ENCODE results near the gene OR8I2. TPM values are rescaled to one million over a fixed set of nuclear protein-coding genes. Genes with fewer than 3 reads are reported as not detected.
"Not testable (repeated sequence)": the region's sequence is repeated elsewhere in the genome, so short reads cannot be mapped to it uniquely, and the experiment has no call there.

OR8I2 gene
- polyA plus RNA-seq, result not detected

GRCh38 chr11:56093008-56093407 lies at the start of gene OR8I2:
Gene OR8I2 (plus strand): TSS chr11:56093308. CDS start chr11:56093308, 0 bp downstream.
- Histone ChIP-seq H3K27ac (ENCODE audit: low read depth in 2 of 2, low read length in 1 of 2) (no peak within 1 kb of the TSS), H3K9me3 (ENCODE audit: control insufficient read depth in 2 of 2, insufficient read depth in 1 of 2, low read depth in 1 of 2, low read length in 1 of 2) (no peaks in the 10 kb centered on the region), H3K4me1 (ENCODE audit: control insufficient read depth in 2 of 2, insufficient read depth in 2 of 2, low read length in 1 of 2) (no peaks in the 10 kb centered on the region), H3K36me3 (ENCODE audit: control insufficient read depth in 2 of 2, insufficient read depth in 2 of 2, low read length in 1 of 2) (no peaks in the 10 kb centered on the region), H3K27me3 (ENCODE audit: control insufficient read depth in 1 of 2, insufficient read depth in 2 of 2, low read length in 2 of 2) (no peaks in the 10 kb centered on the region), H3K4me3 (ENCODE audit: low read depth in 1 of 2, low read length in 2 of 2) (no peak within 1 kb of the TSS)
- 71 to 83% methylated on average over 3 of the region's 3 CpGs for WGBS, 2 donors

GRCh38 chr11:56045538-56045937 lies 47.6 kb upstream of the OR8I2 start:
- Histone ChIP-seq H3K36me3 (ENCODE audit: control insufficient read depth in 2 of 2, insufficient read depth in 2 of 2, low read length in 1 of 2) (no peaks in the 10 kb centered on the region), H3K4me3 (ENCODE audit: low read depth in 1 of 2, low read length in 2 of 2) (no peak overlapping the region), H3K9me3 (ENCODE audit: control insufficient read depth in 2 of 2, insufficient read depth in 1 of 2, low read depth in 1 of 2, low read length in 1 of 2) (peaks cover 0 to 3% of the 10 kb centered on the region in 2 donors), H3K27me3 (ENCODE audit: control insufficient read depth in 1 of 2, insufficient read depth in 2 of 2, low read length in 2 of 2) (no peaks in the 10 kb centered on the region), H3K27ac (ENCODE audit: low read depth in 2 of 2, low read length in 1 of 2) (no peak overlapping the region), H3K4me1 (ENCODE audit: control insufficient read depth in 2 of 2, insufficient read depth in 2 of 2, low read length in 1 of 2) (no peaks in the 10 kb centered on the region)
- 48 to 68% methylated on average over 1 of the region's 1 CpG for WGBS, 2 donors

GRCh38 chr11:56048480-56048879 lies 44.6 kb upstream of the OR8I2 start:
- H3K27ac ChIP-seq (ENCODE audit: low read depth in 2 of 2, low read length in 1 of 2), result no peak overlapping the region
- H3K4me1 ChIP-seq (ENCODE audit: control insufficient read depth in 2 of 2, insufficient read depth in 2 of 2, low read length in 1 of 2), result no peaks in the 10 kb centered on the region
- whole genome bisulfite sequencing, 2 donors, result 67 to 68% methylated on average over 4 of the region's 4 CpGs
- no peaks in the 10 kb centered on the region for H3K36me3 ChIP-seq (ENCODE audit: control insufficient read depth in 2 of 2, insufficient read depth in 2 of 2, low read length in 1 of 2)
- no peaks in the 10 kb centered on the region for H3K27me3 ChIP-seq (ENCODE audit: control insufficient read depth in 1 of 2, insufficient read depth in 2 of 2, low read length in 2 of 2)
- no peak overlapping the region for H3K4me3 ChIP-seq (ENCODE audit: low read depth in 1 of 2, low read length in 2 of 2)
- H3K9me3 ChIP-seq (ENCODE audit: control insufficient read depth in 2 of 2, insufficient read depth in 1 of 2, low read depth in 1 of 2, low read length in 1 of 2), result no peaks in the 10 kb centered on the region

GRCh38 chr11:56049487-56049886 lies 43.6 kb upstream of the OR8I2 start:
- Histone ChIP-seq H3K4me3 (ENCODE audit: low read depth in 1 of 2, low read length in 2 of 2) (no peak overlapping the region), H3K36me3 (ENCODE audit: control insufficient read depth in 2 of 2, insufficient read depth in 2 of 2, low read length in 1 of 2) (no peaks in the 10 kb centered on the region), H3K27ac (ENCODE audit: low read depth in 2 of 2, low read length in 1 of 2) (no peak overlapping the region), H3K9me3 (ENCODE audit: control insufficient read depth in 2 of 2, insufficient read depth in 1 of 2, low read depth in 1 of 2, low read length in 1 of 2) (no peaks in the 10 kb centered on the region), H3K4me1 (ENCODE audit: control insufficient read depth in 2 of 2, insufficient read depth in 2 of 2, low read length in 1 of 2) (no peaks in the 10 kb centered on the region), H3K27me3 (ENCODE audit: control insufficient read depth in 1 of 2, insufficient read depth in 2 of 2, low read length in 2 of 2) (no peaks in the 10 kb centered on the region)
- 73 to 91% methylated on average over 2 of the region's 2 CpGs for WGBS, 2 donors

GRCh38 chr11:56056366-56056765 lies 36.7 kb upstream of the OR8I2 start:
- 42 to 45% methylated on average over 4 of the region's 4 CpGs for WGBS, 2 donors
- not testable (repeated sequence) for H3K9me3 ChIP-seq (ENCODE audit: control insufficient read depth in 2 of 2, insufficient read depth in 1 of 2, low read depth in 1 of 2, low read length in 1 of 2); H3K36me3 ChIP-seq (ENCODE audit: control insufficient read depth in 2 of 2, insufficient read depth in 2 of 2, low read length in 1 of 2); H3K4me1 ChIP-seq (ENCODE audit: control insufficient read depth in 2 of 2, insufficient read depth in 2 of 2, low read length in 1 of 2); H3K27me3 ChIP-seq (ENCODE audit: control insufficient read depth in 1 of 2, insufficient read depth in 2 of 2, low read length in 2 of 2); H3K4me3 ChIP-seq (ENCODE audit: low read depth in 1 of 2, low read length in 2 of 2); H3K27ac ChIP-seq (ENCODE audit: low read depth in 2 of 2, low read length in 1 of 2)

GRCh38 chr11:56057661-56058237 lies 35.4 kb upstream of the OR8I2 start:
- not testable (repeated sequence) for H3K36me3 ChIP-seq (ENCODE audit: control insufficient read depth in 2 of 2, insufficient read depth in 2 of 2, low read length in 1 of 2); H3K27ac ChIP-seq (ENCODE audit: low read depth in 2 of 2, low read length in 1 of 2); H3K9me3 ChIP-seq (ENCODE audit: control insufficient read depth in 2 of 2, insufficient read depth in 1 of 2, low read depth in 1 of 2, low read length in 1 of 2); H3K4me1 ChIP-seq (ENCODE audit: control insufficient read depth in 2 of 2, insufficient read depth in 2 of 2, low read length in 1 of 2); H3K27me3 ChIP-seq (ENCODE audit: control insufficient read depth in 1 of 2, insufficient read depth in 2 of 2, low read length in 2 of 2); H3K4me3 ChIP-seq (ENCODE audit: low read depth in 1 of 2, low read length in 2 of 2)
- 26 to 40% methylated on average over 7 of the region's 7 CpGs for WGBS, 2 donors

GRCh38 chr11:56058260-56058780 lies 34.8 kb upstream of the OR8I2 start:
- H3K27me3 ChIP-seq (ENCODE audit: control insufficient read depth in 1 of 2, insufficient read depth in 2 of 2, low read length in 2 of 2); H3K4me3 ChIP-seq (ENCODE audit: low read depth in 1 of 2, low read length in 2 of 2); H3K9me3 ChIP-seq (ENCODE audit: control insufficient read depth in 2 of 2, insufficient read depth in 1 of 2, low read depth in 1 of 2, low read length in 1 of 2); H3K27ac ChIP-seq (ENCODE audit: low read depth in 2 of 2, low read length in 1 of 2); H3K36me3 ChIP-seq (ENCODE audit: control insufficient read depth in 2 of 2, insufficient read depth in 2 of 2, low read length in 1 of 2); H3K4me1 ChIP-seq (ENCODE audit: control insufficient read depth in 2 of 2, insufficient read depth in 2 of 2, low read length in 1 of 2): not testable (repeated sequence)
- WGBS, 2 donors, result 62 to 76% methylated on average over 7 of the region's 7 CpGs

GRCh38 chr11:56066980-56067379 lies 26.1 kb upstream of the OR8I2 start:
- H3K4me3 ChIP-seq (ENCODE audit: low read depth in 1 of 2, low read length in 2 of 2), result no peak overlapping the region
- no peak overlapping the region for H3K27ac ChIP-seq (ENCODE audit: low read depth in 2 of 2, low read length in 1 of 2)
- WGBS, 2 donors, result 47 to 56% methylated on average over 2 of the region's 2 CpGs
- no peaks in the 10 kb centered on the region for H3K36me3 ChIP-seq (ENCODE audit: control insufficient read depth in 2 of 2, insufficient read depth in 2 of 2, low read length in 1 of 2)
- peaks cover 0 to 2% of the 10 kb centered on the region in 2 donors for H3K9me3 ChIP-seq (ENCODE audit: control insufficient read depth in 2 of 2, insufficient read depth in 1 of 2, low read depth in 1 of 2, low read length in 1 of 2)
- H3K4me1 ChIP-seq (ENCODE audit: control insufficient read depth in 2 of 2, insufficient read depth in 2 of 2, low read length in 1 of 2), result no peaks in the 10 kb centered on the region
- H3K27me3 ChIP-seq (ENCODE audit: control insufficient read depth in 1 of 2, insufficient read depth in 2 of 2, low read length in 2 of 2), result no peaks in the 10 kb centered on the region

GRCh38 chr11:56089697-56090096 lies 3.4 kb upstream of the OR8I2 start:
- H3K36me3 ChIP-seq (ENCODE audit: control insufficient read depth in 2 of 2, insufficient read depth in 2 of 2, low read length in 1 of 2), result no peaks in the 10 kb centered on the region
- no peaks in the 10 kb centered on the region for H3K4me1 ChIP-seq (ENCODE audit: control insufficient read depth in 2 of 2, insufficient read depth in 2 of 2, low read length in 1 of 2)
- H3K4me3 ChIP-seq (ENCODE audit: low read depth in 1 of 2, low read length in 2 of 2), result no peak overlapping the region
- no peak overlapping the region for H3K27ac ChIP-seq (ENCODE audit: low read depth in 2 of 2, low read length in 1 of 2)
- WGBS, 2 donors, result 55 to 80% methylated on average over 3 of the region's 3 CpGs
- no peaks in the 10 kb centered on the region for H3K9me3 ChIP-seq (ENCODE audit: control insufficient read depth in 2 of 2, insufficient read depth in 1 of 2, low read depth in 1 of 2, low read length in 1 of 2)
- no peaks in the 10 kb centered on the region for H3K27me3 ChIP-seq (ENCODE audit: control insufficient read depth in 1 of 2, insufficient read depth in 2 of 2, low read length in 2 of 2)

- Histone ChIP-seq H3K4me3 (ENCODE audit: low read depth in 1 of 2, low read length in 2 of 2) (no peak within 1 kb of the TSS), H3K27ac (ENCODE audit: low read depth in 2 of 2, low read length in 1 of 2) (no peak within 1 kb of the TSS), H3K4me1 (ENCODE audit: control insufficient read depth in 2 of 2, insufficient read depth in 2 of 2, low read length in 1 of 2) (no peaks in the 10 kb centered on the region), H3K9me3 (ENCODE audit: control insufficient read depth in 2 of 2, insufficient read depth in 1 of 2, low read depth in 1 of 2, low read length in 1 of 2) (no peaks in the 10 kb centered on the region), H3K36me3 (ENCODE audit: control insufficient read depth in 2 of 2, insufficient read depth in 2 of 2, low read length in 1 of 2) (no peaks in the 10 kb centered on the region), H3K27me3 (ENCODE audit: control insufficient read depth in 1 of 2, insufficient read depth in 2 of 2, low read length in 2 of 2) (no peaks in the 10 kb centered on the region)
Measured at GRCh38 chr11:56103210-56103737, 10.2 kb downstream of the OR8I2 start, which contains the start of gene OR8H2. Gene OR8H2 (plus strand): TSS chr11:56103687. CDS start chr11:56105043, 1,356 bp downstream.

All from esophagus (tissue), 2 donors.